GM21447 (cell line): ENCODE data around the gene SCUBE2.

Experiments
- ATAC-seq: cut with Tn5 transposase; IDR thresholded peaks from one replicate; pipeline ENCODE4 v1.9.1; 2021; ENCODE audit not compliant: unreplicated experiment

The SCUBE2 gene

GRCh38 chr11:9091044-9091922 lies at the start of gene SCUBE2:
SCUBE2 (minus strand) TSS chr11:9091599; CDS start chr11:9091528, 71 bp downstream.
- no peak for ATAC-seq

- ATAC-seq: no peak
Measured at GRCh38 chr11:9141186-9141585, 49.8 kb upstream of the SCUBE2 start.

GRCh38 chr11:9139628-9140357 lies 48.4 kb upstream of the SCUBE2 start:
- no peak for ATAC-seq

- ATAC-seq: no peak
Measured at GRCh38 chr11:9138612-9139579, 47.5 kb upstream of the SCUBE2 start.

- peak; percentile 16 for ATAC-seq
Measured at GRCh38 chr11:9138133-9138453, 46.7 kb upstream of the SCUBE2 start.

GRCh38 chr11:9137293-9138132 lies 46.1 kb upstream of the SCUBE2 start:
- peak; percentile 95 for ATAC-seq

GRCh38 chr11:9136741-9137140 lies 45.3 kb upstream of the SCUBE2 start:
- no peak for ATAC-seq

GRCh38 chr11:9133956-9134355 lies 42.6 kb upstream of the SCUBE2 start:
- ATAC-seq: no peak

GRCh38 chr11:9132203-9132878 lies 40.9 kb upstream of the SCUBE2 start:
- ATAC-seq: no peak

GRCh38 chr11:9130297-9130696 lies 38.9 kb upstream of the SCUBE2 start:
- no peak for ATAC-seq

GRCh38 chr11:9126636-9127035 lies 35.2 kb upstream of the SCUBE2 start:
- no peak for ATAC-seq

- ATAC-seq: no peak
Measured at GRCh38 chr11:9125185-9125886, 33.9 kb upstream of the SCUBE2 start.

- no peak for ATAC-seq
Measured at GRCh38 chr11:9123595-9124304, 32.4 kb upstream of the SCUBE2 start.

GRCh38 chr11:9121469-9121796 lies 30.0 kb upstream of the SCUBE2 start:
- ATAC-seq: no peak

GRCh38 chr11:9120664-9121468 lies 29.5 kb upstream of the SCUBE2 start:
- no peak for ATAC-seq

- no peak for ATAC-seq
Measured at GRCh38 chr11:9118277-9118676, 26.9 kb upstream of the SCUBE2 start.

- no peak for ATAC-seq
Measured at GRCh38 chr11:9112075-9112474, 20.7 kb upstream of the SCUBE2 start.
